LNCaP clone FGC (cell line): ENCODE measurements around the gene PDE12.

ENCODE experiments used
- DNase-seq: peaks from one replicate; pipeline ENCODE4 v3.0.0-alpha.2; 2011; ENCODE audit warnings: low read depth
- H3K4me3 ChIP-seq: 2 replicates; pipeline ENCODE4 v1.5.1; 2011; ENCODE audit warnings: mild to moderate bottlenecking, low read depth, low read length, control low read depth
- CTCF ChIP-seq: IDR thresholded peaks from 2 replicates; pipeline ENCODE4 v1.5.1; 2012; ENCODE audit warnings: mild to moderate bottlenecking; ENCODE audit not compliant: control insufficient read depth, insufficient read depth; ENCODE audit errors: extremely low read depth

PDE12 gene

GRCh38 chr3:57586778-57587177 is 30.7 kb downstream of the PDE12 start:
- TF ChIP-seq CTCF = no peak
- DNase-seq = no peak
- no peak overlapping the region for H3K4me3 ChIP-seq

GRCh38 chr3:57587905-57588304 is 31.8 kb downstream of the PDE12 start:
- no peak for DNase-seq
- no peak overlapping the region for H3K4me3 ChIP-seq
- TF ChIP-seq CTCF = no peak

GRCh38 chr3:57592306-57592705 is 36.2 kb downstream of the PDE12 start:
- TF ChIP-seq CTCF = no peak
- no peak overlapping the region for H3K4me3 ChIP-seq
- DNase-seq = no peak

- no peak overlapping the region for H3K4me3 ChIP-seq
- TF ChIP-seq CTCF = no peak
- DNase-seq = no peak
Observed at GRCh38 chr3:57594144-57594543, 38.1 kb downstream of the PDE12 start.

- DNase-seq = no peak
- peak overlapping the region; percentile 94 for H3K4me3 ChIP-seq
- TF ChIP-seq CTCF = no peak
Observed at GRCh38 chr3:57594576-57594975, 38.5 kb downstream of the PDE12 start.

GRCh38 chr3:57596495-57597126 is 40.5 kb downstream of the PDE12 start:
- H3K4me3 ChIP-seq = peak overlapping the region; percentile 94
- DNase-seq = peak; percentile 50
- no peak for TF ChIP-seq CTCF
